Left ventricle myocardium inferior (tissue), 1 donor: Measurements from ENCODE around the gene HTR2B. TPM values are rescaled to one million over a fixed set of nuclear protein-coding genes. Genes with fewer than 3 reads are reported as not detected.
"Not testable (repeated sequence)": the region's sequence is repeated elsewhere in the genome, so short reads cannot be mapped to it uniquely, and the experiment has no call there.

Experiments
- DNase-seq: peaks from one replicate; pipeline ENCODE4 v3.0.0-alpha.2; 2020
- H3K27ac ChIP-seq: fragments of 200-600 bp; replicated peaks from 2 replicates; pipeline ENCODE4 v1.8.0; 2021
- H3K27me3 ChIP-seq: fragments of 200-600 bp; 2 replicates; pipeline ENCODE4 v1.8.0; 2021; ENCODE audit warnings: low read depth
- H3K36me3 ChIP-seq: fragments of 200-600 bp; 2 replicates; pipeline ENCODE4 v1.8.0; 2021
- H3K4me1 ChIP-seq: fragments of 200-600 bp; 2 replicates; pipeline ENCODE4 v1.8.0; 2021
- H3K4me3 ChIP-seq: fragments of 200-600 bp; 2 replicates; pipeline ENCODE4 v1.8.0; 2021; ENCODE audit warnings: mild to moderate bottlenecking, moderate library complexity
- H3K9me3 ChIP-seq: fragments of 200-600 bp; replicated peaks from 2 replicates; pipeline ENCODE4 v1.8.0; 2021
- intact Hi-C: fragments of 100-400 bp; cut with micrococcal nuclease; formaldehyde crosslinking; loops from one replicate; pipeline ENCODE4 v1.11.0; 2022
- total RNA-seq: library from RNA; stranded (reverse); fragmentation: NEBNext Ultra II Directional; extraction: Animal tissue kit (Norgen Biotek cat#: 25700); gene quantifications from one replicate; pipeline ENCODE4 v1.2.1, GENCODE V29; 2021
- TF ChIP-seq, protein P1 (sequence below): fragments of 200-600 bp; IDR thresholded peaks from 2 replicates; pipeline ENCODE4 v1.8.0; 2021; ENCODE audit warnings: antibody characterized with exemption, mild to moderate bottlenecking, borderline replicate concordance
- donor health status: DM: no; HTN: yes; CAD: no; lungs with severe emphysema.

HTR2B gene
- total RNA-seq, 1 donor from 2014 or later: 1.5 TPM

DNA sequence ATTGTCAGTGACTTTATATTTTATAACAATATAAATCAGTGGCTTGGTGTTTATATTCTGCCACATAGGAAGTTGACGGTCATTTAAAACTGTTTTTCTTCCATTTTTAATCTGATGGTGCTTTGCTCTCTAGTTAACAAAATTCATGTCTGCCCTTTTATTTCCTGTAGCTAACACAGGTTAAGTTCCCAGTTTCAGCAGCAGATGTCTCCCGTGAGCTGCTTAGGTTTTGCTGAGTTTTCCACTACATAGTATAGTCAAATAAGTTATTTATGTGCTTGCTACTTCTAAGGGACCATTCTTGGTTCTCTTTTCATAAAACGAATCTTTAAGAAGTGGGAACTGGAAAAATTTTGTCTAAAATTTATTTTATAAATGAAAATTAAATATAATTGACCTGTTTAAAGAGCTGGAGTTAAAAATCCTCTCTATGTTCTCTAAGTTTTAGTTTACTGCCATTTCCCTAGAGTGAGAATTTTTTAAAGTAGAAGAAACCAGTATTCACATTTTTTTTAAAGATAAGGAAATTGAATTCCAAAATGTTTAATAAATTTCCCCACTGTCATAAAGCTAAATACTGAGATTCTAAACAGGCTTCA, 20.6 kb downstream of the HTR2B start:
- intact Hi-C loops: loop anchor here (10.0 kb wide), 1 partner anchor 91 kb away; the partner anchor contains the start of gene ARMC9

DNA sequence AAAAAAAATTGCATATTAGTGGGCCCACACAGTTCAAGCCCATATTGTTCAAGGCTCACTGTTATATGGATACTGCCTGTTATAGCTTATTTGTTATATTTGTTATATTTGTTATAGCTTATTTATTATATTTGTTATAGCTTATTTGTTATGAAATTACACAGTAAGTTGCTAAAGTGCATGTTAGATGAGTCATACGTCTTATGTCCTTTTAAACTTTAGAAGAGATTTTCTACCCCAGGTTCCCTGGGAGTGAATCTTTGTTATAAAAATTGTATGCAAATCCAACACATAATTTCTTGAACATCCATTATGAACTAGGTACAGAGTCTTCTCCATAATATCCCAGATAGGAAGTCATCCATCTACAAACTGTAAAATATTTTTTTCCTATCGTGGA, 22.1 kb downstream of the HTR2B start:
- H3K36me3 ChIP-seq: peaks cover 42% of the 10 kb centered on the region
- DNase-seq: no peak
- peaks cover 7% of the 10 kb centered on the region for H3K4me1 ChIP-seq
- H3K27me3 ChIP-seq: no peaks in the 10 kb centered on the region
- H3K4me3 ChIP-seq: no peak overlapping the region
- H3K9me3 ChIP-seq: peaks cover 28% of the 10 kb centered on the region
- intact Hi-C loops: loop anchor here (10.0 kb wide), 1 partner anchor 92 kb away; the partner anchor contains the start of gene ARMC9
- H3K27ac ChIP-seq: no peak overlapping the region
- TF ChIP-seq, protein P1, sequence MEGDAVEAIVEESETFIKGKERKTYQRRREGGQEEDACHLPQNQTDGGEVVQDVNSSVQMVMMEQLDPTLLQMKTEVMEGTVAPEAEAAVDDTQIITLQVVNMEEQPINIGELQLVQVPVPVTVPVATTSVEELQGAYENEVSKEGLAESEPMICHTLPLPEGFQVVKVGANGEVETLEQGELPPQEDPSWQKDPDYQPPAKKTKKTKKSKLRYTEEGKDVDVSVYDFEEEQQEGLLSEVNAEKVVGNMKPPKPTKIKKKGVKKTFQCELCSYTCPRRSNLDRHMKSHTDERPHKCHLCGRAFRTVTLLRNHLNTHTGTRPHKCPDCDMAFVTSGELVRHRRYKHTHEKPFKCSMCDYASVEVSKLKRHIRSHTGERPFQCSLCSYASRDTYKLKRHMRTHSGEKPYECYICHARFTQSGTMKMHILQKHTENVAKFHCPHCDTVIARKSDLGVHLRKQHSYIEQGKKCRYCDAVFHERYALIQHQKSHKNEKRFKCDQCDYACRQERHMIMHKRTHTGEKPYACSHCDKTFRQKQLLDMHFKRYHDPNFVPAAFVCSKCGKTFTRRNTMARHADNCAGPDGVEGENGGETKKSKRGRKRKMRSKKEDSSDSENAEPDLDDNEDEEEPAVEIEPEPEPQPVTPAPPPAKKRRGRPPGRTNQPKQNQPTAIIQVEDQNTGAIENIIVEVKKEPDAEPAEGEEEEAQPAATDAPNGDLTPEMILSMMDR: no peak

More for the DNA sequence above, 20.6 kb downstream of the HTR2B start:
- Histone ChIP-seq H3K4me1 (peaks cover 13% of the 10 kb centered on the region), H3K27ac (no peak overlapping the region), H3K27me3 (no peaks in the 10 kb centered on the region), H3K36me3 (peaks cover 37% of the 10 kb centered on the region), H3K9me3 (peaks cover 19% of the 10 kb centered on the region), H3K4me3 (no peak overlapping the region)
- TF ChIP-seq, protein P1: peak; percentile 87
- peak; percentile 29 for DNase-seq

DNA sequence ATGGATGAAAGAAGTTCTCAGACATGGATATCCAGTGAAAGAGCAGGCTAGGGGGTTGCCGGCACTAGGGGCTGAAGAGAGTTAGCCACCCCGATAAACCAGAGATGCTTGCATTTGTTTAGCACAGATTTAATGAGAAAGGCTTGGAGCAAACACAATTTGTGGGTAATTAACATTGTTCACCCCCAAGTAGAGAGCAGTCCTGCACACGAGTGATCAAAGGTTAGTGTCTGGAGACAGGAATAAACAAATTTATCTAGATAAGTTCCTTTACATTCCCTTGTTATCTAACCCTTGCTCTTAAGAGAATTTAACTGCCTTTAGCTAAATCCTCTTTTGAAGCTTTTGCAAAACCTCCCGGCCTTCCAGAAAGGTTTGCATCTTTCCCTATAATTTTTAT, 23.9 kb downstream of the HTR2B start:
- no peak for DNase-seq
- Histone ChIP-seq H3K27ac (no peak overlapping the region), H3K27me3 (no peaks in the 10 kb centered on the region), H3K36me3 (peaks cover 55% of the 10 kb centered on the region), H3K9me3 (peaks cover 28% of the 10 kb centered on the region), H3K4me1 (no peaks in the 10 kb centered on the region), H3K4me3 (no peak overlapping the region)
- TF ChIP-seq, protein P1: no peak
- intact Hi-C loops: loop anchor here (10.0 kb wide), 1 partner anchor 94 kb away; the partner anchor contains the start of gene ARMC9

DNA sequence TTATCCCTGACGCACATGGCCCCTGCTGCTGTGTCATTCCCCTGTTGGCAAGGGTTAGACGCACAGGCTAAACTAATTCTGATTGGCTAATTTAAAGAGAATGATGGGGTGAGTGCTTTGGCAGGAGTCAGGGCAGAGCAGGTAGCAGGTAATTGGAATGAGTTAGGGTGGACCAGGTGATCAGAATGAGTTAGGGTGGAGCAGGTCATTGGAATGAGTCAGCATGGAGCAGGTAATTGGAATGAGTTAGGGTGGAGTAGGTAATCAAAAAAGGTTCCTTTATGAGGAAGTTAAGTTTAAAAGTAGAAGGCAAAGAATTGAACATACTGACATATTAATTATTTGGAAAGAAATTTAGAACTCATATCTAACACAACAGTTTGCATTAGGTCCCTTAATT, 24.5 kb downstream of the HTR2B start:
- not testable (repeated sequence) for DNase-seq, H3K4me3 ChIP-seq, H3K27ac ChIP-seq, H3K4me1 ChIP-seq, H3K27me3 ChIP-seq
- Histone ChIP-seq H3K36me3 (peaks cover 60% of the 10 kb centered on the region), H3K9me3 (peaks cover 28% of the 10 kb centered on the region)
- intact Hi-C loops: loop anchor here (10.0 kb wide), 1 partner anchor 94 kb away; the partner anchor contains the start of gene ARMC9

DNA sequence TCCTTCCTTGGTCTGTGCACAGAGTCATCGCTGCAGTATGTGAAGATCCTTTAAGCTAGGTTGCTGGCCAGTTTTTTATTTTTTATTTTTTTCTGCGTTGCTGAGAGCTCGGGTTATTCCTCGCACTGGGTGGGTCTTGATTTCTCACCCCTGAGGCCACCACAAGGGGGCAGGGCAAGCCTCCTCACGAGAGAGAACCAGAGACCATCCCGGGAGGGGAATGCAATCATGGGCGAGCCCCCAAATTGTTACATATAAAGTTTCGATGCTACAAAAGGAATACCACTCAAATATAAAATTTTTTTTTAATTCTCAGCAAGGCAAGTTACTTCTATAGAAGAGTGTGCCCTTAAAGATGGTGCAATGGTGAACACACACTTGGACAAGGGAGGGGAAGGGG, 24.9 kb downstream of the HTR2B start:
- intact Hi-C loops: loop anchor here (10.0 kb wide), 1 partner anchor 95 kb away; the partner anchor contains the start of gene ARMC9
- Histone ChIP-seq H3K36me3 (peaks cover 64% of the 10 kb centered on the region), H3K27me3 (no peaks in the 10 kb centered on the region), H3K4me1 (no peaks in the 10 kb centered on the region), H3K4me3 (no peak overlapping the region), H3K27ac (no peak overlapping the region), H3K9me3 (peaks cover 28% of the 10 kb centered on the region)
- TF ChIP-seq, protein P1: no peak
- no peak for DNase-seq

DNA sequence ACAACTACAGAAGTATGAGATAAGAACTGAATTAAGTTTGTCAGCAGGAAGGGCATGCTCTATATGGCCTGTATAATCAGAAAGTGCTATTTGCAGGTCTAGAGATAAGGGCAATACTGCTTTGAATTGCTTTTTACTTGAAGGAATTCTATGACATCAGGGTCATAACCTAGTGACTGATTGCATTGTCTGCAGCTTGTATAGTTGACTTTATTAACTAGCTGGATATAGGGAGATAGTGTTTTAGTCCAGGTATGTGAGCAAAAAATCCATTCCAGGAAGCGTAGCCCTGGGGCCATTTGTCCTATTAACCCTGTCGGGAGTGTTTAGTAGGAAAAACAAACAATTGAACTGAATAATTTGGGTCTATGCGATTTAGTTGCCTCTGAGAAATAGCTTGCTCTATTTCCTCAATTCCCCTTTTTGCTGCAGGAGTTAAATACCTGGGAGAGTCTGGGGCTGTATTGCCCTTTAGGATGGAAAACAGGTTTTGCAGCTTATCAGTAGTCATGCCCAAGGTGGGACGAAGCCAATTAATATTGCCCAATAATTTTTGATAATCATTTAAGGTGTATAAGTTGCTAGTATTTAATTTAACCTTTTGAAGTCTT, 30.0 kb downstream of the HTR2B start:
- Histone ChIP-seq H3K27me3 (no peaks in the 10 kb centered on the region), H3K4me1 (no peaks in the 10 kb centered on the region), H3K4me3 (no peak overlapping the region), H3K36me3 (peaks cover 76% of the 10 kb centered on the region), H3K9me3 (peaks cover 15% of the 10 kb centered on the region), H3K27ac (no peak overlapping the region)
- TF ChIP-seq, protein P1: no peak
- intact Hi-C loops: no loop called here
- DNase-seq: no peak
